ENCODE data around the gene MED28.

The MED28 gene

DNA sequence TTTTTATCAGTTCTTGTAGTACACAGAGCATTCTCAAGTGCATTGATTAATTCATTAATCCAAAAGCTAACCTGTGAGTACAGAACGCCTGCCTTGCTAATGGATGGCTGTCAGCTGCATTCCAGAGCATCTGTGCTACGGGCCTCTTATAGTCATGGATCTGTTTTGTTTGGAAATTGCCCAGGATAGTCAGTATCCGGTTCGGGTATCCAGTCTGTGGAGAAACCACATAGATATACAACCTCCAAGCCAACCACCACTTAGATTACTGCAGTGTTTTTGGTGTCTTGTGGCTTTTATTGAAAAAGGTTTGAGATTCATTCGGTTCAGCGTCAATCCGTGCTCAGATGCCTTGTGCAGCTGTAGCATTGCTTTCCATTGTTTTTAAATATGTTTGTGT lies 33.5 kb upstream of the MED28 start:
- Histone ChIP-seq H3K36me3 (peaks cover 62 to 69% (median 65%) of the 10 kb centered on the region in 11 experiments), H3K4me1 (peaks cover 35 to 77% (median 41%) of the 10 kb centered on the region in 10 experiments), H3K27me3 (no peaks in the 10 kb centered on the region), H3K27ac (peak overlapping the region in 10 of 11 experiments; percentile 56 to 98 (median 95); a peak in 18 of 22 replicates), H3K9ac (peak overlapping the region in 9 of 11 experiments; percentile 25 to 98 (median 94); a peak in 15 of 22 replicates), H3K4me2 (peak overlapping the region in 8 of 11 experiments; percentile 89 to 97 (median 94); a peak in 15 of 22 replicates), H4K20me1 (peaks cover 0 to 46% (median 26%) of the 10 kb centered on the region in 11 experiments; a peak in 14 of 22 replicates), H3K9me3 (replicated peaks in 1 of 11) (no peaks in the 10 kb centered on the region), H3K4me3 (peak overlapping the region in 5 of 10 experiments; percentile 85 to 91 (median 86); a peak in 8 of 20 replicates)
- no peak for TF ChIP-seq Cebpa-rat (IDR thresholded peaks at IDR 0.05)

DNA sequence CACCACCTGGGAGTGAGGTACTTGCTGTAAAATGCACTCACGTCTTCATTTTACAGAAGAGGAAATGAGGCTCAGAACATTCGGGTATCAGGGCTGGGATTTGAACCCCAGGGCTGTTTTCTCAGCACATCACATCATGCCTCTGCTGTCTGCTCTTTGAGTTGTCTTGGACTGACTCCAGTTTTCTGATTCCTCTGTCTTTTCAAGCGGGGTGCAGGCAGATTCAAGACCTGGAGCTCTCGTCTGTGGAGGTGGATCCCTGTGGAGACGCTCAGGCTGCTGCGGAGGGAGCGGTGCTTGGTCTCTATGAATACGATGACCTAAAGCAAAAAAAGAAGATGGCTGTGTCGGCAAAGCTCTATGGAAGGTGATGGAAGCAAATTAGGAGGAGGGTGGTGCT lies 31.2 kb upstream of the MED28 start:
- H3K4me3 ChIP-seq = no peak overlapping the region
- peak overlapping the region in 2 of 11 experiments; percentile 21 to 28; a peak in 2 of 22 replicates for H3K27ac ChIP-seq
- H3K9me3 ChIP-seq (replicated peaks in 1 of 11) = no peaks in the 10 kb centered on the region
- no peak for TF ChIP-seq Cebpa-rat (IDR thresholded peaks at IDR 0.05)
- H3K4me1 ChIP-seq = peaks cover 24 to 90% (median 33%) of the 10 kb centered on the region in 10 experiments
- no peak overlapping the region for H3K9ac ChIP-seq
- no peaks in the 10 kb centered on the region for H3K27me3 ChIP-seq
- H4K20me1 ChIP-seq = peaks cover 0 to 58% (median 32%) of the 10 kb centered on the region in 11 experiments; a peak in 14 of 22 replicates
- H3K4me2 ChIP-seq = peak overlapping the region in 1 of 11 experiments; percentile 16; a peak in 1 of 22 replicates
- H3K36me3 ChIP-seq = peaks cover 85 to 92% (median 88%) of the 10 kb centered on the region in 11 experiments

- no peak for TF ChIP-seq Cebpa-rat (IDR thresholded peaks at IDR 0.05)
These were observed 30.5 kb upstream of the MED28 start for GRCh38 chr4:17583941-17584340.

GRCh38 chr4:17584521-17585213 lies 29.8 kb upstream of the MED28 start:
- H3K27ac ChIP-seq = peak overlapping the region in 2 of 11 experiments; percentile 21 to 30; a peak in 3 of 22 replicates
- TF ChIP-seq Cebpa-rat (IDR thresholded peaks at IDR 0.05) = no peak
- no peaks in the 10 kb centered on the region for H3K27me3 ChIP-seq
- peaks cover 93 to 100% (median 98%) of the 10 kb centered on the region in 11 experiments for H3K36me3 ChIP-seq
- no peak overlapping the region for H3K9ac ChIP-seq
- peaks cover 10 to 88% (median 21%) of the 10 kb centered on the region in 10 experiments for H3K4me1 ChIP-seq
- no peak overlapping the region for H3K4me3 ChIP-seq
- H3K9me3 ChIP-seq (replicated peaks in 1 of 11) = no peaks in the 10 kb centered on the region
- H4K20me1 ChIP-seq = peaks cover 0 to 72% (median 23%) of the 10 kb centered on the region in 11 experiments; a peak in 13 of 22 replicates
- no peak overlapping the region; a peak in 1 of 22 replicates for H3K4me2 ChIP-seq

More at GRCh38 chr4:17583941-17584340, 30.5 kb upstream of the MED28 start:
- H3K4me3 ChIP-seq = no peak overlapping the region
- peak overlapping the region in 1 of 11 experiments; percentile 21; a peak in 2 of 22 replicates for H3K27ac ChIP-seq
- peak overlapping the region in 2 of 11 experiments; percentile 14 to 16; a peak in 3 of 22 replicates for H3K4me2 ChIP-seq
- peaks cover 0 to 65% (median 31%) of the 10 kb centered on the region in 11 experiments; a peak in 14 of 22 replicates for H4K20me1 ChIP-seq
- H3K9ac ChIP-seq = no peak overlapping the region
- H3K4me1 ChIP-seq = peaks cover 17 to 88% (median 28%) of the 10 kb centered on the region in 10 experiments
- peaks cover 91 to 98% (median 95%) of the 10 kb centered on the region in 11 experiments for H3K36me3 ChIP-seq
- no peaks in the 10 kb centered on the region for H3K27me3 ChIP-seq
- no peaks in the 10 kb centered on the region for H3K9me3 ChIP-seq (replicated peaks in 1 of 11)

- peaks cover 0 to 98% (median 23%) of the 10 kb centered on the region in 11 experiments; a peak in 14 of 22 replicates for H4K20me1 ChIP-seq
- no peak overlapping the region for H3K4me3 ChIP-seq
- peaks cover 100% of the 10 kb centered on the region in 11 experiments for H3K36me3 ChIP-seq
- H3K27me3 ChIP-seq = no peaks in the 10 kb centered on the region
- H3K9ac ChIP-seq = no peak overlapping the region
- H3K27ac ChIP-seq = no peak overlapping the region
- peaks cover 5 to 88% (median 10%) of the 10 kb centered on the region in 10 experiments; a peak in 19 of 20 replicates for H3K4me1 ChIP-seq
- no peak overlapping the region for H3K4me2 ChIP-seq
- H3K9me3 ChIP-seq (replicated peaks in 1 of 11) = no peaks in the 10 kb centered on the region
- no peak for TF ChIP-seq Cebpa-rat (IDR thresholded peaks at IDR 0.05)
These were observed 27.2 kb upstream of the MED28 start for GRCh38 chr4:17587094-17587822.

- no peak overlapping the region for H3K27ac ChIP-seq
- no peak overlapping the region; a peak in 1 of 22 replicates for H3K9ac ChIP-seq
- peaks cover 0 to 99% (median 17%) of the 10 kb centered on the region in 11 experiments; a peak in 14 of 22 replicates for H4K20me1 ChIP-seq
- TF ChIP-seq Cebpa-rat (IDR thresholded peaks at IDR 0.05) = no peak
- H3K4me1 ChIP-seq = peaks cover 25 to 88% (median 31%) of the 10 kb centered on the region in 10 experiments
- H3K36me3 ChIP-seq = peaks cover 99 to 100% (median 100%) of the 10 kb centered on the region in 11 experiments
- no peak overlapping the region for H3K4me3 ChIP-seq
- no peaks in the 10 kb centered on the region for H3K9me3 ChIP-seq (replicated peaks in 1 of 11)
- H3K27me3 ChIP-seq = no peaks in the 10 kb centered on the region
- peak overlapping the region in 1 of 11 experiments; percentile 9; a peak in 1 of 22 replicates for H3K4me2 ChIP-seq
These were observed 25.1 kb upstream of the MED28 start for GRCh38 chr4:17589355-17589754.

GRCh38 chr4:17595471-17596005 lies 18.9 kb upstream of the MED28 start:
- H3K4me2 ChIP-seq = peak overlapping the region; percentile 52 to 84 (median 76)
- TF ChIP-seq Cebpa-rat (IDR thresholded peaks at IDR 0.05) = peak in 10 of 11 experiments; percentile 48 to 96 (median 78); a peak in 17 of 22 replicates
- peak overlapping the region; percentile 52 to 72 (median 65); a peak in 19 of 22 replicates for H3K9ac ChIP-seq
- H3K27ac ChIP-seq = peak overlapping the region; percentile 72 to 88 (median 79); a peak in 21 of 22 replicates
- no peaks in the 10 kb centered on the region for H3K9me3 ChIP-seq (replicated peaks in 1 of 11)
- peaks cover 0 to 75% (median 17%) of the 10 kb centered on the region in 11 experiments; a peak in 13 of 22 replicates for H4K20me1 ChIP-seq
- peak overlapping the region in 3 of 10 experiments; percentile 14 to 41 (median 22); a peak in 3 of 20 replicates for H3K4me3 ChIP-seq
- peaks cover 90 to 94% (median 92%) of the 10 kb centered on the region in 11 experiments for H3K36me3 ChIP-seq
- H3K4me1 ChIP-seq = peaks cover 53 to 82% (median 61%) of the 10 kb centered on the region in 10 experiments
- H3K27me3 ChIP-seq = no peaks in the 10 kb centered on the region

DNA sequence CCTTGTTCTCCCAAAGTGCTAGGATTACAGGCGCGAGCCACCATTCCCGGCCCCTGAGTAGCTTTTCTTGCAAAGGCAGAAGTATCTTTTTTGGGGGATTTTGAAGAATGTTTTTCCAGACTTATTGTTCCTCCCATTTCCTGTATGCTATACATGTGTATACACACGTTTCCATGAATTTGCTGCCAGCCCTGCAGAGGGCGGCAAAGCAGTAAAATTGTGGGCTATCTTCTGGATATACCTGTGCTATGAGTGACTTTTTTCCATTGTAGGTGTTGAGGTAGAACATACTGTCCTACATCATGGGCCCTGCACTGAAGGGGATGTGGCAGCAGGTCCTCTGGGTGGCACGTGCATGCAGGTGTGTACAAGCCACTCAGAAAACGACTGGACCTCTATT lies 16.9 kb upstream of the MED28 start:
- Histone ChIP-seq H3K4me2 (peak overlapping the region in 3 of 11 experiments; percentile 81 to 84 (median 83); a peak in 2 of 22 replicates), H3K27ac (peak overlapping the region in 8 of 11 experiments; percentile 72 to 88 (median 81); a peak in 12 of 22 replicates), H3K9ac (no peak overlapping the region), H3K4me1 (peaks cover 42 to 63% (median 49%) of the 10 kb centered on the region in 10 experiments), H3K27me3 (no peaks in the 10 kb centered on the region), H3K9me3 (replicated peaks in 1 of 11) (no peaks in the 10 kb centered on the region), H3K36me3 (peaks cover 90 to 94% (median 92%) of the 10 kb centered on the region in 11 experiments), H3K4me3 (no peak overlapping the region), H4K20me1 (peaks cover 0 to 73% (median 10%) of the 10 kb centered on the region in 11 experiments; a peak in 13 of 22 replicates)
- TF ChIP-seq Cebpa-rat (IDR thresholded peaks at IDR 0.05) = no peak

Measured in BLaER1 treated with 17β-estradiol and CSF1 and Interleukin-3, amounts not matched to agents 10 nM and 100 nM (cell line).